ENCODE measurements around the gene PPIL4.

DNA sequence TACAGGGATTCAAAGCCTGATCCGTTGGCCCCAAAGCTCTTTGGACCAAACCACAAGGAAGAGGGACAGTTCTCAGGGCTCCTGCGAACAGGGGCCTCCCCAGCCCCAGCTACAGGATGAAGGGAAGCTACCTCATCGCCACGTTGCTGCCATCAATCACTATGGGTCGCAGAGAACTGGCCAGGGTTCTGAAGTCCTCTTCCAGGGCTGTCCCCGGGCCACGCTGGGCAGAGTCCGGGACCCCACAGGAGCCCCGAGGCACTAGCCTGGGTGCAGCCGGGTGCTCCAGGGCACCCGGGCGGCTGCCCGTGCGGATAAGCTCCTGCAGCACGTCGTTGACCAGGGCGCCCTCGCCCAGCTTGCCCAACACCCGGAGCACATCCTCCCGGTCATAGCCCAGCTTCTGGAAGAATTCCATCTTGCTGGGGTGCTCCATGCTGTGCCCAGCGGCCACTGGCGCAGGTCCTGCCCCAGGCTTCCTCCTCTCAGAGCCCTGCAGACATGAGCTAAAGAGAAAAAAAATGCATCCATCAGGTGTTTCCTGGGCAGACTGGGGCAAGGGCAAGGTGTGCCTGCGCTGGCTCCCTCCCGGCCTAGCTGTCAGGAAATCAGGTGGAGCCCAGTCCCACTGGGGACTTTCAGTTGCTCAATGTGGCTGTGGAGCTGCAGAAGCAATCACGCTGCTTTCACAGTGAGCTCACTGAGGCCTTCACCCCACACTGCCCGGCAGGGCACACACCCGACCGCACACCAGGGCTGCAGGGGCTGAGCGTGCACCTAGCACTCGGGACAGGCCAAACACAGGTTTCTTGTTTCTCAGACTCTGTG lies 71.5 kb downstream of the PPIL4 start:
- TF ChIP-seq, protein P1, sequence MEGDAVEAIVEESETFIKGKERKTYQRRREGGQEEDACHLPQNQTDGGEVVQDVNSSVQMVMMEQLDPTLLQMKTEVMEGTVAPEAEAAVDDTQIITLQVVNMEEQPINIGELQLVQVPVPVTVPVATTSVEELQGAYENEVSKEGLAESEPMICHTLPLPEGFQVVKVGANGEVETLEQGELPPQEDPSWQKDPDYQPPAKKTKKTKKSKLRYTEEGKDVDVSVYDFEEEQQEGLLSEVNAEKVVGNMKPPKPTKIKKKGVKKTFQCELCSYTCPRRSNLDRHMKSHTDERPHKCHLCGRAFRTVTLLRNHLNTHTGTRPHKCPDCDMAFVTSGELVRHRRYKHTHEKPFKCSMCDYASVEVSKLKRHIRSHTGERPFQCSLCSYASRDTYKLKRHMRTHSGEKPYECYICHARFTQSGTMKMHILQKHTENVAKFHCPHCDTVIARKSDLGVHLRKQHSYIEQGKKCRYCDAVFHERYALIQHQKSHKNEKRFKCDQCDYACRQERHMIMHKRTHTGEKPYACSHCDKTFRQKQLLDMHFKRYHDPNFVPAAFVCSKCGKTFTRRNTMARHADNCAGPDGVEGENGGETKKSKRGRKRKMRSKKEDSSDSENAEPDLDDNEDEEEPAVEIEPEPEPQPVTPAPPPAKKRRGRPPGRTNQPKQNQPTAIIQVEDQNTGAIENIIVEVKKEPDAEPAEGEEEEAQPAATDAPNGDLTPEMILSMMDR (IDR thresholded peaks at IDR 0.05; ENCODE audit: borderline replicate concordance, extremely low read depth, low read length, poor library complexity, severe bottlenecking): no peak
- TF ChIP-seq EZH2 (IDR thresholded peaks at IDR 0.05; ENCODE audit: borderline replicate concordance, low read depth, low read length, severe bottlenecking): no peak

Data from DND-41 (cell line).